GM19324 (cell line): ENCODE results near the gene BIRC6.
"Not testable (repeated sequence)": the region's sequence is repeated elsewhere in the genome, so short reads cannot be mapped to it uniquely, and the experiment has no call there.

Experiments
- ATAC-seq: cut with Tn5 transposase; IDR thresholded peaks from one replicate; pipeline ENCODE4 v1.9.1; 2021; ENCODE audit warnings: mild to moderate bottlenecking, moderate library complexity; ENCODE audit not compliant: unreplicated experiment, low FRiP score

Gene BIRC6

GRCh38 chr2:32370942-32371341 lies 14.1 kb downstream of the BIRC6 start:
- not testable (repeated sequence) for ATAC-seq

GRCh38 chr2:32372519-32373182 lies 15.8 kb downstream of the BIRC6 start:
- ATAC-seq: no peak

DNA sequence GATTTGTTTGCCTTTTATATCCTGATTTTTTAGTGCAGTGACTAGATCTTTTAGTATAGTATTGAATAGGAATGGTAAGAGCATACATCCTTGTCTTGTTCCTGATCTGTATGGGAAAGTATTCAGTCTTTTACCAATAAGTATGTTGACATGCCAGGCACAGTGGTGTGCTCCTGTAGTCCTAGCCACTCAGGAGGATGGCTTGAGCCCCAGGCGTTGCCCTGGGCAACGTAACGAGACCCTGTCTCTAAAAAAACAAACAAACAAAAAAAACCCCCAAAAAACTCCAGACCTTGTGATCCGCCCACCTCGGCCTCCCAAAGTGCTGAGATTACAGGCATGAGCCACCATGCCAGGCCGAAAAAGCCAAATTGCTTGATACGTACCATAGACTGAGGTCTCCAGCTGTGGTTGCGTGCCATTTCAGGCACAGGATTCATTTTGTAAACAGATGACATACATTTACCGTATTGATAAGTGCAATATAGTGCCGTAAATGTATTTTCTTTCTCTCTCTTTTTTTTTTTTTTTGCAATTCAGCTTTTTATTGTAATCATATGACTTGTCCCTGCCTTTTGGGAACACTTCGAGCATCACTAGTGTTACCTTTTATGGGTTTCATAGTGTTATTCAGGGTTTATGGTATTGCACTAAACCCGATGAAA lies 18.5 kb downstream of the BIRC6 start:
- no peak for ATAC-seq

DNA sequence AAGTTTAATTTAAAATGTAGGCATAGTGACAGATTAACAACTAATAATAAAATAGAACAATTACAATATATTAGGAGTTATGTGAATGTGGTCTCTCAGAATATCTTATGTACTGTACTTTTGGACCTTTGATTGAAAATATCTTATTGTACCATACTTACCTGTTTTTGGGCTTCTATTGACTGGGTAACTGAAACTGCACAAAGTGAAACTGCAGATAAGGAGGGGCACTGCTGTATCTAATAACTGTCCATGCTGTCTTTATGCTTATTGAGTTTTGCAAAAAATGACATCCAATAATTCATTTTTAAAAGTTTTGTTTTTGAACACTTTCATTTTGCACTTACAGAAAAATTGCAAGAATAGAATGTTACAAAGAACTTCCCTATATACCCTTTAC lies 19.9 kb downstream of the BIRC6 start:
- no peak for ATAC-seq

DNA sequence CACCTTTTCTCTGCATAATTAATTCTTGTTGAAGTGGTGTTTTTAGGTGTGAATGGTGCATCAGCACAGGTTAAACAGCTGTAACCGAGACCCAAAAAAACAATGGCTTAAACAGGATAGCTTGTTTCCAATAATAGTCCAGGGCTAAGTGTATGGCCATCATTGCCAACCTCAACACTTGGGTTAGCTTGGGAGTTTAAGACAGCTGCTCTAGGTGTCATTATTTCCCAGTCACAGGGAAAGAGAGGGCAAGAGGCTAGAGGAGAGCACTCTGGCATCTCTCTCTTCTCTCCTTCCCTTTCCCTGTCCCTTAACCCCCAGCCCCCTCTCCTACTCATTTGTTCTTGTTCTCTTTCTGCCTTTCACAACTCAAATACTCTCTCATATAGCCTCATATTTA lies 21.1 kb downstream of the BIRC6 start:
- ATAC-seq: no peak

DNA sequence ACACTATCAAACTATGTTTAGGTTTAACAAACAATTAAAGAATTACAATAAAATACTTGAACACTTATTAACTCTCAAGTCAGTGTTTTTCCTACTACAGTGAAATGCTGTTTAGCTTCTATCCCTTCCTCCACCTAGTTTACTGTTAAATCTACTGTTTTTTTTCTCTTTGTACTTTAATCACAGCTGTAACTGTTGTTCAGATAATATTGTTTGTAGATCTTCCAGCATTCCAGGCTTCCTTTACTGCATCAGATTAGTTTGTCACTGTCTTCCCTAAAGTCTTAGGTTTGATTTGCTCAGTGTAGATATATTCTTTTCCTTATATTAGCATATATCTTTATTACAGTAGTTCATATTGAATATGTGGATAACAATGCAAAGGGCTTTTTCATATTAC lies 22.5 kb downstream of the BIRC6 start:
- no peak for ATAC-seq

- ATAC-seq: no peak
Measured at GRCh38 chr2:32383858-32384257, 27.0 kb downstream of the BIRC6 start.

DNA sequence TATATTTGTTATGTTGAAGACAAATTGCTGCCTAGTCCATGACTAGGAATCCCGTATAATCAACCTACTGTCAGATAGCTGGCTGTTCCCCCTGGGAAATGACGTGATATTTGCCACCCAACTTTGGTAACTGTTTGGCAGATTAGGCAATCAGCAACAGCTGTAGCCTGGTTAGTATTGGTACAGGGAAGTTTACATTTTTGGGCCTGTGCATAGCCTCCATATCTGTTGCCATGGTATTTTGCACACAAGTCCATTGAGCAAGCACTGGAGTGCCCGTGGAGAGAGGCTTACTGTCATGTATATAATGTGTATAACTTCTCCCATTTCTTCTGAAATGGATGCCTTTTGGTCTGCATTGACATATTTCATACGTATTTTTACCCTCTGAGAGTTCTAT lies 27.7 kb downstream of the BIRC6 start:
- no peak for ATAC-seq

GRCh38 chr2:32386739-32387138 lies 29.9 kb downstream of the BIRC6 start:
- ATAC-seq: no peak

DNA sequence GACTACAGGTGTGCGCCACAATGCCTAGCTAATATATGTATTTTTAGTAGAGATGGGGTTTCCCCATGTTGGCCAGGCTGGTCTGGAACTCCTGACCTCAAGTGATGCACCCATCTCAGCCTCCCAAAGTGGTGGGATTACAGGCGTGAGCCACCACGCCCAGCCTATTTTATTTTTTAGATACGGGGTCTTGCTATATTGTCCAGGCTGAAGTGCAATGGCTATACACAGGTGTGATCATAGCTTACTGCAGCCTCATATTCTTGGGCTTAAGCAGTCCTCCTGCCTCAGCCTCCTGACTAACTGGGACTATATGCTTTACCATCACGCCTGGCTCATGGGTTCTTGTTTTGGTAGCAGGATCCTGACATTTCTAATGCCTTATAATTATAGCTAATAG lies 42.4 kb downstream of the BIRC6 start:
- ATAC-seq: no peak

- ATAC-seq: no peak
Measured at GRCh38 chr2:32402091-32402490, 45.3 kb downstream of the BIRC6 start.

DNA sequence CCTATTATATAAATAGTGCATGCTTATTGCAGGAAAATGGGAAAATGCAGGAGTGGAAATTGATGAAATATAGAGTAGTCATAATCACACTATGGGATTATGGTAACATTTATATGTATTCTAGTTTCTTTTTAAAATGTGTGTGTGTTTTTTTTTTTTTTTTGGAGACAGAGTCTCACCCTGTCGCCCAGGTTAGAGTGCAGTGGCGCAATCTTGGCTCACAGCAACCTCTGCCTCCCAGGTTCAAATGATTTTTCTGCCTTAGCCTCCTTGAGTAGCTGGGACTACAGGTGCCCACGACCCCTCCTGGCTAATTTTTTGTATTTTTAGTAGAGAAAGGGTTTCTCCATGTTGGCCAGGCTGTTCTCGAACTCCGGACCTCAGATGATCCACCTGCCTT lies 47.0 kb downstream of the BIRC6 start:
- no peak for ATAC-seq

GRCh38 chr2:32404691-32405090 lies 47.9 kb downstream of the BIRC6 start:
- ATAC-seq: no peak

DNA sequence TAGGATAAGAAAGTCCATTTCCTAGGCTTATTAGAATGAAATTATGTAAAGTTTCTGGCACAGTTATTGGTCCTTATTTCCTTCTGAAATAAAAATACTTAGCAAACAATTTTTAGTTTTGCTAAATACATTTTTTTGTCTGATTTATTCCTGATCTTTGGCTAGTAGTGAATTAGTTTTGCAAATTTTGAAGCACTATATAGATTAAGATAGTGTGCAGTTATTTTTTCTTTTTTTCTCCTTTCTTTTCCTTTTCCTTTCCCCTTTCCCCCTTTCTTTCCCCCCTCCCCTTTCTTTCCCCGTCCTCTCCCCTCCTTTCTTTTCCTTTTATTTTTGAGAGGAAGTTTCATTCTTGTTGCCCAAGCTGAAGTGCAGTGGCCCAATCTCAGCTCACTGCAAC lies 59.7 kb downstream of the BIRC6 start:
- no peak for ATAC-seq

DNA sequence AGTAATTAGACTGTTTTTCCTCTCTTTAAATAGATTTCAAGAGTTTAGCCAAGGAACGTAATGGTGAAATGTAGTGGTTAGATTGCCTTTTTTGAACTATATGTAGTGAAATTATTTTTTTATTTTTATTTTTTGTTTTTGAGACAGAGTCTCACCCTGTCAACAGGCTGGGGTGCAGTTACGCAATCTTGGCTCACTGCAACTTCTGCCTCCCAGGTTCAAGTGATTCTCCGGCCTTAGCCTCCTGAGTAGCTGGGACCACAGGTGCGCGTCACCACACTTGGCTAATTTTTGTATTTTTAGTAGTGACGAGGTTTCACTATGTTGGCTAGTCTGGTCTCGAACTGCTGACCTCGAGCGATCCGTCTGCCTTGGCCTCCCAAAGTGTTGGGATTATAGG lies 60.8 kb downstream of the BIRC6 start:
- ATAC-seq: no peak

- no peak for ATAC-seq
Measured at GRCh38 chr2:32418778-32419177, 62.0 kb downstream of the BIRC6 start.

DNA sequence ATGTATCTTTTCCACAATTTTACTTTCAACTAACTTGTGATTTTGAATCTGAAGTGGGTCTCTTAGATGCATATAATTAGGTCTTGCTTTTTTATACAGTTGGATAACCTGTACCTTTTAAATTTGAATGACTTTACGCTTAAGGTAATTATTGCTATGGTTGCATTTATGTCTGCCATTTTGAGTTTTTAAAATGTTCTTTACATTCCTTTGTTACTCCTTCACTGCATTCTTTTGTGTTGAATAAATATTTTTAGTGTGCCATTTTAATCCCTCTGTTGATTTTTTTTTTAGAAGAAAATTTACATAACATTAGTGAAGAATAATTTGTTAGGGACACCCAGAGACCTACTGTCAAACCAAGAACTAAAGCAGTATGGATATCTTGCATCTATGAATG lies 65.3 kb downstream of the BIRC6 start:
- ATAC-seq: no peak

- no peak for ATAC-seq
Measured at GRCh38 chr2:32423536-32423935, 66.7 kb downstream of the BIRC6 start.

GRCh38 chr2:32424739-32425138 lies 67.9 kb downstream of the BIRC6 start:
- ATAC-seq: no peak

DNA sequence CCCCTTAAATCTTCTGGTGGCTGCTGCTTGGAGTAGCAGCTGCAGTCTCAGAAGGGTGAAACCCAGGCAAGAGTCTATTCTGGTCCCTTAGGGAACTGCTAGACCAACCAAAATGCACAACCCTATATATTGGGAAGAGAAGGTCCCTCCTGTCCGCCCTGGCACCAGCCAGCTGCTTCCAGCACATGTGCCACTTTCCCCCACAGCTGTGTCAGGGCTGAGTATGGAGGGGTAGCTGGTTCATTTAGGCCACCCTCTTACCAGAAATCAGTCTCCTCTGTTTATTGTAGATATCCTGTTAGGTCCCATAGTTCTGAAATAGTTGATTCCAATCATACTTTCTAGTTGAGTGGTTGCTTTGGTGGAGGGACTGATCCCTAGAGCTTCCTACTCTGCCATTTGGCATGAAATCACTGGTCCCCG lies 68.9 kb downstream of the BIRC6 start:
- ATAC-seq: no peak

- ATAC-seq: no peak
Measured at GRCh38 chr2:32427672-32428610, 71.1 kb downstream of the BIRC6 start.
